ENCODE data around the gene ATF4.

The ATF4 gene

GRCh38 chr22:39479254-39479653 is 41.1 kb upstream of the ATF4 start:
- Histone ChIP-seq H3K27me3 (ENCODE audit: control insufficient read depth, insufficient read depth, low read length) (peaks cover 28% of the 10 kb centered on the region), H3K4me2 (ENCODE audit: low read length) (no peak overlapping the region), H3K9me3 (replicated peaks; ENCODE audit: low read length) (no peaks in the 10 kb centered on the region), H3K4me1 (ENCODE audit: control insufficient read depth, insufficient read depth, low read length) (no peaks in the 10 kb centered on the region), H3K9ac (ENCODE audit: low read depth, low read length) (no peak overlapping the region), H3K4me3 (ENCODE audit: low read length) (no peak overlapping the region), H3K36me3 (ENCODE audit: insufficient read depth, low read length) (no peaks in the 10 kb centered on the region)

- Histone ChIP-seq H3K36me3 (ENCODE audit: insufficient read depth, low read length) (no peaks in the 10 kb centered on the region), H3K4me1 (ENCODE audit: control insufficient read depth, insufficient read depth, low read length) (no peaks in the 10 kb centered on the region), H3K4me3 (ENCODE audit: low read length) (no peak overlapping the region), H3K9ac (ENCODE audit: low read depth, low read length) (no peak overlapping the region), H3K27me3 (ENCODE audit: control insufficient read depth, insufficient read depth, low read length) (peaks cover 30% of the 10 kb centered on the region), H3K4me2 (ENCODE audit: low read length) (no peak overlapping the region), H3K9me3 (replicated peaks; ENCODE audit: low read length) (no peaks in the 10 kb centered on the region)
These were observed 39.8 kb upstream of the ATF4 start for GRCh38 chr22:39480557-39480956.

GRCh38 chr22:39481054-39481453 is 39.3 kb upstream of the ATF4 start:
- Histone ChIP-seq H3K4me2 (ENCODE audit: low read length) (no peak overlapping the region), H3K36me3 (ENCODE audit: insufficient read depth, low read length) (no peaks in the 10 kb centered on the region), H3K4me1 (ENCODE audit: control insufficient read depth, insufficient read depth, low read length) (no peaks in the 10 kb centered on the region), H3K4me3 (ENCODE audit: low read length) (no peak overlapping the region), H3K27me3 (ENCODE audit: control insufficient read depth, insufficient read depth, low read length) (peaks cover 26% of the 10 kb centered on the region), H3K9ac (ENCODE audit: low read depth, low read length) (no peak overlapping the region), H3K9me3 (replicated peaks; ENCODE audit: low read length) (no peaks in the 10 kb centered on the region)

- Histone ChIP-seq H3K4me2 (ENCODE audit: low read length) (no peak overlapping the region), H3K9me3 (replicated peaks; ENCODE audit: low read length) (no peaks in the 10 kb centered on the region), H3K9ac (ENCODE audit: low read depth, low read length) (no peak overlapping the region)
These were observed 38.8 kb upstream of the ATF4 start for GRCh38 chr22:39481595-39481994.

GRCh38 chr22:39482768-39483167 is 37.6 kb upstream of the ATF4 start:
- H3K4me2 ChIP-seq (ENCODE audit: low read length): no peak overlapping the region
- peaks cover 21% of the 10 kb centered on the region for H3K27me3 ChIP-seq (ENCODE audit: control insufficient read depth, insufficient read depth, low read length)

More at GRCh38 chr22:39481595-39481994, 38.8 kb upstream of the ATF4 start:
- H3K4me3 ChIP-seq (ENCODE audit: low read length): no peak overlapping the region
- peaks cover 23% of the 10 kb centered on the region for H3K27me3 ChIP-seq (ENCODE audit: control insufficient read depth, insufficient read depth, low read length)
- H3K4me1 ChIP-seq (ENCODE audit: control insufficient read depth, insufficient read depth, low read length): no peaks in the 10 kb centered on the region
- no peaks in the 10 kb centered on the region for H3K36me3 ChIP-seq (ENCODE audit: insufficient read depth, low read length)

GRCh38 chr22:39486951-39487825 is 33.2 kb upstream of the ATF4 start:
- no peak overlapping the region for H3K4me2 ChIP-seq (ENCODE audit: low read length)
- H3K9ac ChIP-seq (ENCODE audit: low read depth, low read length): no peak overlapping the region
- no peaks in the 10 kb centered on the region for H3K36me3 ChIP-seq (ENCODE audit: insufficient read depth, low read length)
- H3K4me1 ChIP-seq (ENCODE audit: control insufficient read depth, insufficient read depth, low read length): no peaks in the 10 kb centered on the region
- peaks cover 15% of the 10 kb centered on the region for H3K27me3 ChIP-seq (ENCODE audit: control insufficient read depth, insufficient read depth, low read length)
- no peaks in the 10 kb centered on the region for H3K9me3 ChIP-seq (replicated peaks; ENCODE audit: low read length)
- H3K4me3 ChIP-seq (ENCODE audit: low read length): no peak overlapping the region

More at GRCh38 chr22:39482768-39483167, 37.6 kb upstream of the ATF4 start:
- H3K4me1 ChIP-seq (ENCODE audit: control insufficient read depth, insufficient read depth, low read length): no peaks in the 10 kb centered on the region
- H3K36me3 ChIP-seq (ENCODE audit: insufficient read depth, low read length): no peaks in the 10 kb centered on the region
- H3K9me3 ChIP-seq (replicated peaks; ENCODE audit: low read length): no peaks in the 10 kb centered on the region
- H3K9ac ChIP-seq (ENCODE audit: low read depth, low read length): no peak overlapping the region
- no peak overlapping the region for H3K4me3 ChIP-seq (ENCODE audit: low read length)

GRCh38 chr22:39487826-39488520 is 32.4 kb upstream of the ATF4 start:
- Histone ChIP-seq H3K9ac (ENCODE audit: low read depth, low read length) (no peak overlapping the region), H3K27me3 (ENCODE audit: control insufficient read depth, insufficient read depth, low read length) (peaks cover 15% of the 10 kb centered on the region), H3K4me2 (ENCODE audit: low read length) (no peak overlapping the region), H3K9me3 (replicated peaks; ENCODE audit: low read length) (no peaks in the 10 kb centered on the region), H3K4me3 (ENCODE audit: low read length) (no peak overlapping the region), H3K4me1 (ENCODE audit: control insufficient read depth, insufficient read depth, low read length) (no peaks in the 10 kb centered on the region), H3K36me3 (ENCODE audit: insufficient read depth, low read length) (no peaks in the 10 kb centered on the region)

- Histone ChIP-seq H3K4me2 (ENCODE audit: low read length) (no peak overlapping the region), H3K27me3 (ENCODE audit: control insufficient read depth, insufficient read depth, low read length) (peaks cover 12% of the 10 kb centered on the region), H3K4me3 (ENCODE audit: low read length) (no peak overlapping the region), H3K36me3 (ENCODE audit: insufficient read depth, low read length) (no peaks in the 10 kb centered on the region), H3K9ac (ENCODE audit: low read depth, low read length) (no peak overlapping the region), H3K9me3 (replicated peaks; ENCODE audit: low read length) (no peaks in the 10 kb centered on the region), H3K4me1 (ENCODE audit: control insufficient read depth, insufficient read depth, low read length) (peaks cover 3% of the 10 kb centered on the region)
These were observed 31.7 kb upstream of the ATF4 start for GRCh38 chr22:39488563-39489083.

GRCh38 chr22:39489094-39490068 is 31.0 kb upstream of the ATF4 start:
- H3K4me1 ChIP-seq (ENCODE audit: control insufficient read depth, insufficient read depth, low read length): peaks cover 10% of the 10 kb centered on the region
- H3K4me2 ChIP-seq (ENCODE audit: low read length): no peak overlapping the region
- H3K36me3 ChIP-seq (ENCODE audit: insufficient read depth, low read length): no peaks in the 10 kb centered on the region
- peaks cover 11% of the 10 kb centered on the region for H3K27me3 ChIP-seq (ENCODE audit: control insufficient read depth, insufficient read depth, low read length)
- H3K9me3 ChIP-seq (replicated peaks; ENCODE audit: low read length): no peaks in the 10 kb centered on the region
- no peak overlapping the region for H3K4me3 ChIP-seq (ENCODE audit: low read length)
- no peak overlapping the region for H3K9ac ChIP-seq (ENCODE audit: low read depth, low read length)

- H3K4me3 ChIP-seq (ENCODE audit: low read length): no peak overlapping the region
These were observed 30.1 kb upstream of the ATF4 start for GRCh38 chr22:39490135-39490798.

More at GRCh38 chr22:39490135-39490798, 30.1 kb upstream of the ATF4 start:
- Histone ChIP-seq H3K9me3 (replicated peaks; ENCODE audit: low read length) (no peaks in the 10 kb centered on the region), H3K27me3 (ENCODE audit: control insufficient read depth, insufficient read depth, low read length) (peaks cover 4% of the 10 kb centered on the region), H3K36me3 (ENCODE audit: insufficient read depth, low read length) (no peaks in the 10 kb centered on the region), H3K4me1 (ENCODE audit: control insufficient read depth, insufficient read depth, low read length) (peaks cover 15% of the 10 kb centered on the region), H3K4me2 (ENCODE audit: low read length) (no peak overlapping the region), H3K9ac (ENCODE audit: low read depth, low read length) (no peak overlapping the region)

Measured in skeletal muscle satellite cell (primary cell).